A673 (cell line): ENCODE data around the gene CPO.

Experiments
- EZH2 ChIP-seq: fragments of 200-600 bp; sonication (generic); IDR thresholded peaks from 2 replicates; pipeline ENCODE4 v1.6.1; 2017; ENCODE audit warnings: borderline replicate concordance, low read depth, mild to moderate bottlenecking, mixed read lengths, antibody characterized with exemption, low read length; ENCODE audit not compliant: poor library complexity, severe bottlenecking
- TF ChIP-seq, protein P1 (sequence below): fragments of 300-800, 200-600 bp; sonication (generic); conservative IDR thresholded peaks from 2 replicates; pipeline ENCODE4 v1.5.1; 2017; ENCODE audit warnings: low read depth, mild to moderate bottlenecking, antibody characterized with exemption, low read length, moderate library complexity, mixed read lengths

DNA sequence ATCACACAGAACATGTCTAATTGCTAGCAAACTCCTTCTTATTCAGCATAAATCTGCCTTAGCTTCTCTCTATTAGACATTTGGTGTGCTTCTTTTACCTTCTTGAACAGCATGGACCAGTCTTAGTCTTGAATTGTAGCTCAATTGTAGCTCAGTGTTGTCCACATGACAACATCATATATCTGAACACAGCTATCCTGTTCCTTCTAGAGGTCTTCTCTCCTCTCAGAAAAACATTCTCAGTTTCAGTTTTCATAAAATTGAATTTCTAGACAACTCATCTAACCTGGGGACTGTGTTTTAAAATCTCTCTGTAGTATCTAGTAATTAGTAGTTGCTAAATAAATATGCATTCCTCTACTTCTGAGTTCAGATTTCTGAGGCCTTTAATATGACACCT lies 47.6 kb downstream of the CPO start:
- TF ChIP-seq, protein P1, sequence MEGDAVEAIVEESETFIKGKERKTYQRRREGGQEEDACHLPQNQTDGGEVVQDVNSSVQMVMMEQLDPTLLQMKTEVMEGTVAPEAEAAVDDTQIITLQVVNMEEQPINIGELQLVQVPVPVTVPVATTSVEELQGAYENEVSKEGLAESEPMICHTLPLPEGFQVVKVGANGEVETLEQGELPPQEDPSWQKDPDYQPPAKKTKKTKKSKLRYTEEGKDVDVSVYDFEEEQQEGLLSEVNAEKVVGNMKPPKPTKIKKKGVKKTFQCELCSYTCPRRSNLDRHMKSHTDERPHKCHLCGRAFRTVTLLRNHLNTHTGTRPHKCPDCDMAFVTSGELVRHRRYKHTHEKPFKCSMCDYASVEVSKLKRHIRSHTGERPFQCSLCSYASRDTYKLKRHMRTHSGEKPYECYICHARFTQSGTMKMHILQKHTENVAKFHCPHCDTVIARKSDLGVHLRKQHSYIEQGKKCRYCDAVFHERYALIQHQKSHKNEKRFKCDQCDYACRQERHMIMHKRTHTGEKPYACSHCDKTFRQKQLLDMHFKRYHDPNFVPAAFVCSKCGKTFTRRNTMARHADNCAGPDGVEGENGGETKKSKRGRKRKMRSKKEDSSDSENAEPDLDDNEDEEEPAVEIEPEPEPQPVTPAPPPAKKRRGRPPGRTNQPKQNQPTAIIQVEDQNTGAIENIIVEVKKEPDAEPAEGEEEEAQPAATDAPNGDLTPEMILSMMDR = no peak
- no peak for TF ChIP-seq EZH2
